Suprapubic skin (tissue), 4 donors: ENCODE results near the gene SNX8. TPM values are rescaled to one million over a fixed set of nuclear protein-coding genes. Genes with fewer than 3 reads are reported as not detected.
"Not testable (repeated sequence)": the region's sequence is repeated elsewhere in the genome, so short reads cannot be mapped to it uniquely, and the experiment has no call there.

Source experiments
- DNase-seq, 2 donors: peaks; one replicate each; pipeline ENCODE4 v3.0.0-alpha.2; 2019; ENCODE audit warnings: low spot score in 2 of 2
- H3K27ac ChIP-seq: fragments of 200-600 bp; sonication (generic); one replicate; pipeline ENCODE4 v1.5.1; 2019
- H3K27me3 ChIP-seq: fragments of 200-600 bp; sonication (generic); one replicate; pipeline ENCODE4 v1.5.1; 2019
- H3K36me3 ChIP-seq: fragments of 200-600 bp; sonication (generic); one replicate; pipeline ENCODE4 v1.5.1; 2019
- H3K4me1 ChIP-seq: fragments of 200-600 bp; sonication (generic); one replicate; pipeline ENCODE4 v1.5.1; 2019
- H3K4me3 ChIP-seq: fragments of 200-600 bp; sonication (generic); one replicate; pipeline ENCODE4 v1.5.1; 2019; ENCODE audit warnings: mild to moderate bottlenecking
- H3K9me3 ChIP-seq: fragments of 200-600 bp; sonication (generic); one replicate; pipeline ENCODE4 v1.5.1; 2019
- EP300 ChIP-seq: sonication (generic); formaldehyde crosslinking; IDR thresholded peaks from one replicate; pipeline ENCODE4 v1.6.1; 2017; ENCODE audit warnings: antibody characterized with exemption
- POLR2A ChIP-seq, 2 donors: fragments of 450-650 bp; IDR thresholded peaks; one replicate each; pipeline ENCODE4 v1.6.1; 2017; ENCODE audit warnings: antibody characterized with exemption in 2 of 2, mild to moderate bottlenecking in 2 of 2, moderate library complexity in 2 of 2
- POLR2AphosphoS5 ChIP-seq, 3 donors: sonication (generic); formaldehyde crosslinking; IDR thresholded peaks; one replicate each; pipeline ENCODE4 v1.6.1; 2017; ENCODE audit warnings: antibody characterized with exemption in 3 of 3
- WGBS: methylation state at CpG from one replicate; pipeline ENCODE4 v1.1.5; 2018; 5-methylcytosine and 5-hydroxymethylcytosine counted together
- total RNA-seq, 4 donors: library from RNA; depleted of rRNA; stranded (reverse); fragments of >200 nt; gene quantifications; one replicate each; pipeline ENCODE4 v1.1.0, GENCODE V29; 2016
- TF ChIP-seq, protein P1 (sequence below), 2 donors: fragments of 200-600 bp in 1 of 2; fragments of 450-650 bp in 1 of 2; sonication (generic) in 1 of 2; IDR thresholded peaks; one replicate each; pipeline ENCODE4 v1.5.1; 2016 to 2019; ENCODE audit warnings: antibody characterized with exemption in 2 of 2, mild to moderate bottlenecking in 1 of 2, moderate library complexity in 1 of 2

Gene SNX8
- total RNA-seq, 4 donors from 2014 or later: 13.7 to 35.1 (median 19.3) TPM

DNA sequence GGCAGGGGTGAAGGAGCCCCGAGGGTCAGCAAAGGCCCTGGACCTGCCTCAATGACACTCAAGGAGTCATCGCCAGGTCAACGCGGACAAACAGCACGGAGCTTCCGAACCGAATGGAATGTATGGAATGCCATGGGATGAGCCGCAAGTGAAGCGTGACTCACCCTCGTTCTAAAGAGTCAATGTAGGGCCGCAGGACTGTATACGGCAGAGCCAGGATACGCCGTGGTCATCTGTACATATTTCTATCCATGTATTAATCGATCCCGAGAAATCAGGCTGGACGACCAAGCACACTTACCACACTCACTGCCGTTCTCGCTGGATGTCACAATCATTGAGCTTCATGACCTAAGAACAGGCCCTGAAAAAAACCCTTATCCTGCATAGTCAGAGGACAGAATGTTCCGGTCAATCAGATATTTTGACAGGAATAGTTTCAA lies 4.3 kb downstream of the SNX8 start:
- 77% methylated on average over 20 of the region's 20 CpGs for WGBS
- TF ChIP-seq, protein P1, sequence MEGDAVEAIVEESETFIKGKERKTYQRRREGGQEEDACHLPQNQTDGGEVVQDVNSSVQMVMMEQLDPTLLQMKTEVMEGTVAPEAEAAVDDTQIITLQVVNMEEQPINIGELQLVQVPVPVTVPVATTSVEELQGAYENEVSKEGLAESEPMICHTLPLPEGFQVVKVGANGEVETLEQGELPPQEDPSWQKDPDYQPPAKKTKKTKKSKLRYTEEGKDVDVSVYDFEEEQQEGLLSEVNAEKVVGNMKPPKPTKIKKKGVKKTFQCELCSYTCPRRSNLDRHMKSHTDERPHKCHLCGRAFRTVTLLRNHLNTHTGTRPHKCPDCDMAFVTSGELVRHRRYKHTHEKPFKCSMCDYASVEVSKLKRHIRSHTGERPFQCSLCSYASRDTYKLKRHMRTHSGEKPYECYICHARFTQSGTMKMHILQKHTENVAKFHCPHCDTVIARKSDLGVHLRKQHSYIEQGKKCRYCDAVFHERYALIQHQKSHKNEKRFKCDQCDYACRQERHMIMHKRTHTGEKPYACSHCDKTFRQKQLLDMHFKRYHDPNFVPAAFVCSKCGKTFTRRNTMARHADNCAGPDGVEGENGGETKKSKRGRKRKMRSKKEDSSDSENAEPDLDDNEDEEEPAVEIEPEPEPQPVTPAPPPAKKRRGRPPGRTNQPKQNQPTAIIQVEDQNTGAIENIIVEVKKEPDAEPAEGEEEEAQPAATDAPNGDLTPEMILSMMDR (IDR thresholded peaks at IDR 0.05): no peak
- peak in 1 of 3 donors; percentile 67 for TF ChIP-seq POLR2AphosphoS5 (IDR thresholded peaks at IDR 0.05)
- H3K9me3 ChIP-seq: no peaks in the 10 kb centered on the region
- peaks cover 38% of the 10 kb centered on the region for H3K4me1 ChIP-seq
- H3K36me3 ChIP-seq: no peaks in the 10 kb centered on the region
- peak overlapping the region; percentile 55 for H3K27ac ChIP-seq
- no peak for DNase-seq
- H3K4me3 ChIP-seq: no peak overlapping the region
- H3K27me3 ChIP-seq: no peaks in the 10 kb centered on the region

DNA sequence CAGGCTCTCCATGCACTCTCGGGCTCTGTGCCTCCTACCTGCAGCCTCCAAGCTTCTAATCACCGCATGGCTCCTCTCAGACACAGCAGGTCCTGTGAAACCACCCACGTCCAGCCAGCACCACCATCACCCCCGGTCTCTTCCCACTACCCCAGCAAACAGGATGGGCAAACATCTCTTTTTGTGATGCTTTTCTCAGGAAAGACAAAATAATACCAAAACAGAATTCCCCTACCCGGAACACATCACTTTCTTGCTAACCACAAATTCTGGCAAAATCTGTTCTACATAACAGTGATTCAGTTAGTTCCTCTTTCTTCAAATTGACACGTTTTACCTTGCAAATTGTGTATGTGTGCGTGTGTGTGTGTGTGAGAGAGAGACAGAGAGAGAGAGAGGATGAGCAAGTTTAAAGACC lies 6.5 kb downstream of the SNX8 start:
- no peak for DNase-seq
- H3K9me3 ChIP-seq: no peaks in the 10 kb centered on the region
- no peak overlapping the region for H3K27ac ChIP-seq
- H3K4me3 ChIP-seq: no peak overlapping the region
- no peaks in the 10 kb centered on the region for H3K27me3 ChIP-seq
- H3K36me3 ChIP-seq: no peaks in the 10 kb centered on the region
- WGBS: 79% methylated on average over 7 of the region's 7 CpGs
- TF ChIP-seq, protein P1 (IDR thresholded peaks at IDR 0.05): no peak
- TF ChIP-seq POLR2A (IDR thresholded peaks at IDR 0.05) (no peak), POLR2AphosphoS5 (IDR thresholded peaks at IDR 0.05) (no peak), EP300 (no peak)
- peaks cover 25% of the 10 kb centered on the region for H3K4me1 ChIP-seq

DNA sequence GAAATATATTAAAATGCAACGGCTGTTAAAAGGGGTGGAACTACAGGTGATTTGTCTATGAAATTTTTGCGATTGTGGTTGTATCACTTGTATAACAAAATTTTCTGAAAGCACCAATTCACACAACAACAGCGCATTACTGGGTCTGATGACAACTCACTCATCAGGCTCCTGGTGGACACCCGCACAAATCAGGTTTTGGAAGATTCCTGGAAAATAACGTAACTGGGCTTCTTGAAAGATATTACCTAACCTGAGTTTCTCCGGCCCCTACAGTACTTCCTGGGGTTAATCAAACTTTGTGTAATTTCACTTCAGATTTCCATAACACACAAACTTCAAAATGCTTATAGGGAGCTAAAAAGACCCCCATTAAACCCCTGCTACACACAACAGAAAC lies 7.6 kb downstream of the SNX8 start:
- TF ChIP-seq POLR2AphosphoS5 (IDR thresholded peaks at IDR 0.05) (no peak), POLR2A (IDR thresholded peaks at IDR 0.05) (no peak), EP300 (no peak)
- TF ChIP-seq, protein P1 (IDR thresholded peaks at IDR 0.05): no peak
- WGBS: 90% methylated on average over 6 of the region's 6 CpGs
- no peaks in the 10 kb centered on the region for H3K9me3 ChIP-seq
- no peak for DNase-seq
- H3K4me3 ChIP-seq: no peak overlapping the region
- H3K4me1 ChIP-seq: peaks cover 17% of the 10 kb centered on the region
- H3K27ac ChIP-seq: no peak overlapping the region
- no peaks in the 10 kb centered on the region for H3K27me3 ChIP-seq
- H3K36me3 ChIP-seq: no peaks in the 10 kb centered on the region

DNA sequence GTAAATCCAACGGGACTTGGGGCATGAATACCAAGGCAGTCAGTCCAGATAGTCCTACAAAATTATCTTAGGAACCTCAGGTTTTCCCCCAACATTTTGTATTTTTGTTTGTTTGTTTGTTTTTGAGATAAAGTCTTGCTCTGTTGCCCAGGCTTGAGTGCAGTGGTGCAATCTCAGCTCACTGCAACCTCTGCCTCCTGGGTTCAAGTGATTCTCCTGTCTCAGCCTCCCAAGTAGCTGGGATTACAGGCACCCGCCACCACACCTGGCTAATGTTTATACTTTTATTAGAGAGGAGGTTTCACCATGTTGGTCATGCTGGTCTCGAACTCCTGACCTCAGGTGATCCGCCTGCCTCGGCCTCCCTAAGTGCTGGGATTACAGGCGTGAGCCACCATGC lies 9.0 kb downstream of the SNX8 start:
- WGBS: 86% methylated on average over 6 of the region's 6 CpGs
- H3K4me1 ChIP-seq: peaks cover 21% of the 10 kb centered on the region
- not testable (repeated sequence) for H3K9me3 ChIP-seq, H3K36me3 ChIP-seq, DNase-seq, H3K27me3 ChIP-seq
- peak overlapping the region; percentile 5 for H3K4me3 ChIP-seq
- peak overlapping the region; percentile 18 for H3K27ac ChIP-seq

DNA sequence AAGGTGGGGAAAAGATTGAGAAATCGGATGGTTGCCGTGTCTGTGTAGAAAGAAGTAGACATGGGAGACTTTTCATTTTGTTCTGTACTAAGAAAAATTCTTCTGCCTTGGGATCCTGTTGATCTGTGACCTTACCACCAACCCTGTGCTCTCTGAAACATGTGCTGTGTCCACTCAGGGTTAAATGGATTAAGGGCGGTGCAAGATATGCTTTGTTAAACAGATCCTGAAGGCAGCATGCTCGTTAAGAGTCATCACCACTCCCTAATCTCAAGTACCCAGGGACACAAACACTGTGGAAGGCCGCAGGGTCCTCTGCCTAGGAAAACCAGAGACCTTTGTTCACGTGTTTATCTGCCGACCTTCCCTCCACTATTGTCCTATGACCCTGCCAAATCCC lies 10.7 kb downstream of the SNX8 start:
- not testable (repeated sequence) for H3K9me3 ChIP-seq, H3K36me3 ChIP-seq, DNase-seq, H3K27ac ChIP-seq, H3K4me3 ChIP-seq, H3K27me3 ChIP-seq
- H3K4me1 ChIP-seq: peaks cover 28% of the 10 kb centered on the region
- 75% methylated on average over 7 of the region's 7 CpGs for WGBS

DNA sequence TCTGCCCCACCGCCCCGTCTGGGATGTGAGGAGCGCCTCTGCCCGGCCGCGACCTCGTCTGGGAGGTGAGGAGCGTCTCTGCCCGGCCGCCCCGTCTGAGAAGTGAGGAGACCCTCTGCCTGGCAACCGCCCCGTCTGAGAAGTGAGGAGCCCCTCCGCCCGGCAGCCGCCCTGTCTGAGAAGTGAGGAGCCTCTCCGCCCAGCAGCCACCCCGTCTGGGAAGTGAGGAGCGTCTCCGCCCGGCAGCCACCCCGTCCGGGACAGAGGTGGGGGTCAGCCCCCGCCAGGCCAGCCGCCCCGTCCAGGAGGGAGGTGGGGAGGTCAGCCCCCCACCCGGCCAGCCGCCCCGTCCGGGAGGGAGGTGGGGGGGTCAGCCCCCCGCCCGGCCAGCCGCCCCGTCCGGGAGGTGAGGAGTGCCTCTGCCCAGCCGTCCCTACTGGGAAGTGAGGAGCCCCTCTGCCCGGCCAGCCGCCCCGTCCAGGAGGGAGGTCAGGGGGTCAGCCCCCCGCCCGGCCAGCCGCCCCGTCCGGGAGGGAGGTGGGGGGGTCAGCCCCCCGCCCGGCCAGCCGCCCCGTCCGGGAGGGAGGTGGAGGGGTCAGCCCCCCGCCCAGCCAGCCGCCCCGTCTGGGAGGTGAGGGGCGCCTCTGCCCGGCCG lies 11.4 kb downstream of the SNX8 start:
- not testable (repeated sequence) for H3K36me3 ChIP-seq, H3K27ac ChIP-seq, DNase-seq, H3K4me3 ChIP-seq, H3K27me3 ChIP-seq, H3K9me3 ChIP-seq
- peaks cover 28% of the 10 kb centered on the region for H3K4me1 ChIP-seq
- 98% methylated on average over 19 of the region's 55 CpGs for WGBS

DNA sequence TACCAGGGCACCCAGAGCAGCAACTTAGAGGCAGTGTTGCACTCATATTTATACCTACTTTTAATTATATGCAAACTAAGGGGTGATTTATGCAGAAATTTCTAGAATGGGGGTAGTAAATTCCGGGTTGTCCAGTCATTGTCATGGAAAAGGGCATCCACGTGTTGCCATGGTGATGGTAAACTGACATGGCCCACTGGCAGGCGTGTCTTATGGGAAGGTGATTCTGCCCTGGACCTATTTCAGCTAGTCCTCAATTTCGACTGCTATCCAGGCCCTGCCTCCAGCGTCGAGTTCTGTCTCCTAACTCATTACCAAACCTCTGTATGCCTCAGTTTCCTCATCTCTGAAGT lies 12.8 kb downstream of the SNX8 start:
- Histone ChIP-seq H3K27me3 (no peaks in the 10 kb centered on the region), H3K27ac (no peak overlapping the region), H3K4me3 (no peak overlapping the region), H3K36me3 (no peaks in the 10 kb centered on the region), H3K4me1 (peaks cover 28% of the 10 kb centered on the region), H3K9me3 (no peaks in the 10 kb centered on the region)
- no peak for DNase-seq
- WGBS: 93% methylated on average over 6 of the region's 6 CpGs
- TF ChIP-seq, protein P1 (IDR thresholded peaks at IDR 0.05): no peak
- TF ChIP-seq POLR2A (IDR thresholded peaks at IDR 0.05) (no peak), POLR2AphosphoS5 (IDR thresholded peaks at IDR 0.05) (no peak), EP300 (no peak)
